HG02840 (cell line): ENCODE measurements around the gene EIF3F.
"Not testable (repeated sequence)": the region's sequence is repeated elsewhere in the genome, so short reads cannot be mapped to it uniquely, and the experiment has no call there.

Experiments used
- ATAC-seq: cut with Tn5 transposase; IDR thresholded peaks from one replicate; pipeline ENCODE4 v1.9.1; 2021; ENCODE audit warnings: mild to moderate bottlenecking, moderate library complexity, moderate number of reproducible peaks; ENCODE audit not compliant: unreplicated experiment, low FRiP score

Gene EIF3F

GRCh38 chr11:7983832-7984590 lies 3.1 kb upstream of the EIF3F start:
- no peak for ATAC-seq

- ATAC-seq, result not testable (repeated sequence)
Observed at GRCh38 chr11:7987560-7987883, 385 bp downstream of the EIF3F start.

GRCh38 chr11:7994581-7995278 lies 7.6 kb downstream of the EIF3F start:
- no peak for ATAC-seq

GRCh38 chr11:7999795-8000194 lies 12.7 kb downstream of the EIF3F start:
- no peak for ATAC-seq

- no peak for ATAC-seq
Observed at GRCh38 chr11:8000390-8000789, 13.3 kb downstream of the EIF3F start.

DNA sequence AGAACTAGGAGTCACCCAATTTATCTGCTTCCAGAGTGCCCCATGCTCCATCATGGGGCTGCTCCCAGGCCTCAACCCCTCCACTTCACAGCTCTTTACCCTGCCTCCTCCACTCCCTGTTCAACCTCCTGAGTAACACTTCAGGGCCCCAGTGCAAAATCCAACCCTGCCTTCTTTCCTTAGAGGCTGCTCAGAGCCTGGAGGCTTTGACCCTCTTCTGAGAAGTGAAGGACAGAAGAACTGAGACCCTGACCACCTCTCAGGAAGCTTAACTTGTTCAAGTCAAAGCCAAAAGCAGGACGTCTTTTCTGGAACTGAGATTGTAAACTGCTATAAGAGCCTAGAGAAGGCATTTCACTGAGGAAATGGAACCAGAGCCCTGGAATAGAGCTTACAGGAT lies 15.5 kb downstream of the EIF3F start:
- ATAC-seq, result no peak

GRCh38 chr11:8003187-8003586 lies 16.1 kb downstream of the EIF3F start:
- ATAC-seq, result no peak

DNA sequence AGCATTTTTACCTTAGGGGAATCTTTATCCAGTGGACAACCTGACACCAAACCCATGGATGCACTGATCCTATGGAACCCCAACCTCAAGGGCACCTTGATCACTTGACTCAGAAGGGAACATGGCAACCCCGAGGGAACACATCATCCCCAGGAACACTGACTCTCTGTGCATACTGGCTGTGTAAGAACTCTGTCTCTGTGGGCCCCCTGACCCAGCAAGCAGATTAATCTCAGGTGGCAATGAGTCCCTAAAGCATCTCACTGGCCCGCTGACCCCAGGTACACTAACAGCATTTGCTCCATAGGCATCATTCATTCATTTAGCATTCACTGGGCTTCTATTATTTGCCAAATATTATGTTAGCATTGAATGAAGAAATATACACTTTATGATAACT lies 16.9 kb downstream of the EIF3F start:
- ATAC-seq, result no peak

GRCh38 chr11:8005556-8005955 lies 18.4 kb downstream of the EIF3F start:
- ATAC-seq, result no peak

DNA sequence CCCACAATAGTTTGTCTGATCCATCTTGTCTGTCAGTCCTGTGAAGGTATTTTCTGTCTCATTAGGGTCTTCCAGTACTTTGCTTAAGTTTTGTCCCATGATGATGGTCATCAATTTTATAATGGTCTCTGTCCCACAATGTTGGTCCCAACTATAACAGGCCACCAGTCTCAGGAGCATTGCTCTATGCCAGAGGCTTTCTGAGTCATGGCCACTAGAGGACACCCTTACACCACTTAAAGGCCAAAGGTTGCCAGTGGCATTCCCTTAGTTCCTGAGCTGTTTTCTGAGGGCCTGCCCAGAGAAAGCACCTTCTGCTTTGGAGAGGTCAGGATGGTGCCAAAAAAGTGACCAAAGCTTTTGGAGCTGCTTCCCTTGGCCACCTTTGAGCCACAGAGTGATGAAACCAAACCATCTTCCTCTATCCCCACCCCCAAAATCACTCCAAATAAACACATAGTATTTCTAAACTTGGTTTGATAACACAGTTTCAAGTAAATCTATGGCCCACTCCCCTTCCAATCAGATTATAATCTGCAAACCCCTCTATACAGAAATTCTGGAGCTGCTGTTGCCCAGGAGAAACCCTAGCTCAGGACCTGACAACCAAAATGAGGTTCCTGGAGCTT lies 19.3 kb downstream of the EIF3F start:
- ATAC-seq, result peak; percentile 66

- no peak for ATAC-seq
Observed at GRCh38 chr11:8008212-8008611, 21.1 kb downstream of the EIF3F start.

- no peak for ATAC-seq
Observed at GRCh38 chr11:8009856-8010255, 22.7 kb downstream of the EIF3F start.

GRCh38 chr11:8011371-8011770 lies 24.2 kb downstream of the EIF3F start:
- no peak for ATAC-seq

DNA sequence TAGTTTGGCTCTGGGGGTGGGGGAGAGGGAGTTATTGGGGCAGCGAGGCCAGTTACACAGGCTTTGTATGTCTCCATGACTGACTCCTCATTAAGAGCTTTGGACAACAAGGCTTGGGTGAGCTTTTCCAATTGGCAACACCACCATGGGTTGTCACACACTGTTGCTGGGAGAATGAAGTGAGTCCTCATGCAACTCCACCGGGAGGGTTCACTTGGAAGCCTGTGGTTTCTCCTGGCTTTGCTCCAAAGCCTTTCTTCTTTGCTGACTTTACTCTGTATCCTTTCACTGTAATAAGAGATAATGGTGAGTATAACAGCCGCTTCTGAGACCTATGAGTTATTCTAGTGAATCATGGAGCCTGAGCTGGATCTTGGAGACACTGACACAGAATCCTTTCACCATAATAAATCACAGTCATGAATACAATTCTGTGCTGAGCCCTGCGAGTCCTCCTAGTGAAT lies 24.9 kb downstream of the EIF3F start:
- ATAC-seq, result no peak

DNA sequence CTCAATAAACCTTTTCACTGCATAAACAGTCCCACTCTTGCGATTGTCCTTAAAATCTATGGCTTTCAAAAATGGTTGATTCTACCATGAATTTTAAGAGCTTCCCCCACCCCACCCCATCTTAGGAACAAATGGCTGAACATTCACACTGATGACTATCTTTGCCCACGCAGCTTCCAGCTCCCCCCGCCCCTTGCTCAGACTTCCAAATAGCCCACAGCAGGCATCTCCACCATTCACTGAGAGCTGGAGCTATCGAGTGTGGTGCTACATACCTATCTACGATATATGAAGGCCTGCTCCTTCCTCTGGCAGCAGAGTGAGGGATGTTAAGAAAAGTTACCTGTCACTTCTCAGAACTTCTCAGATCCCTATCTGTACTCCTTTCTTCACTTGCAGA lies 26.7 kb downstream of the EIF3F start:
- ATAC-seq, result no peak

GRCh38 chr11:8015753-8016239 lies 28.7 kb downstream of the EIF3F start:
- no peak for ATAC-seq

GRCh38 chr11:8016440-8016839 lies 29.3 kb downstream of the EIF3F start:
- ATAC-seq, result no peak

GRCh38 chr11:8017071-8017470 lies 29.9 kb downstream of the EIF3F start:
- ATAC-seq, result no peak

DNA sequence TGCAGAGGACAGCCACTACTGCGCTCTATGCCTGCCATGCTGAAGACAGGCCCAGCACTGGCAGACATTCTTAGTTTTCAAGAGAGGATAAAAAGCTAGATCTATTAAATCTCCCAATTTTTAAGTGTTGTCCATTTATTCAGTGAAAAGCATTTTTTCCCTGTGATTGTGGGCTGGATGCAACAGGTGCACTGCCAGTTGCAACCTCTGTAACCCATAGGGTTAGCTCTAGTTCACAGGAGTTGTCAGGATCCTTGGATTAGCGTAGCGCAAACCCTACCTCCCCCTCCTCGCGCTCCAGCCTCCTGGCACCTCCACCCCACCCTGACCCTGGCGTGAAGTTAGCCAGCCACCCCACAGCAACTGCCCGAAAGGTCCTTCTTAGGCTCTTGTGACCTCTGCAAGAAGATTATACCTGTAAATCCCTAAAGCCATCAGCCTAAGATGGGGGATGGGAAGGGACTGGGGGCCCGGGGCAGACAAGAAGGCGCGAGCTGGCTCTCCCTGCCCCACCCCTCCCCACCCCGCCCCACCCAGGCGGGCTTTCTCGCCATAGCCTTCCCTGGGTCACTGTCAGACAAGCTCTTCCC lies 30.9 kb downstream of the EIF3F start:
- no peak for ATAC-seq

DNA sequence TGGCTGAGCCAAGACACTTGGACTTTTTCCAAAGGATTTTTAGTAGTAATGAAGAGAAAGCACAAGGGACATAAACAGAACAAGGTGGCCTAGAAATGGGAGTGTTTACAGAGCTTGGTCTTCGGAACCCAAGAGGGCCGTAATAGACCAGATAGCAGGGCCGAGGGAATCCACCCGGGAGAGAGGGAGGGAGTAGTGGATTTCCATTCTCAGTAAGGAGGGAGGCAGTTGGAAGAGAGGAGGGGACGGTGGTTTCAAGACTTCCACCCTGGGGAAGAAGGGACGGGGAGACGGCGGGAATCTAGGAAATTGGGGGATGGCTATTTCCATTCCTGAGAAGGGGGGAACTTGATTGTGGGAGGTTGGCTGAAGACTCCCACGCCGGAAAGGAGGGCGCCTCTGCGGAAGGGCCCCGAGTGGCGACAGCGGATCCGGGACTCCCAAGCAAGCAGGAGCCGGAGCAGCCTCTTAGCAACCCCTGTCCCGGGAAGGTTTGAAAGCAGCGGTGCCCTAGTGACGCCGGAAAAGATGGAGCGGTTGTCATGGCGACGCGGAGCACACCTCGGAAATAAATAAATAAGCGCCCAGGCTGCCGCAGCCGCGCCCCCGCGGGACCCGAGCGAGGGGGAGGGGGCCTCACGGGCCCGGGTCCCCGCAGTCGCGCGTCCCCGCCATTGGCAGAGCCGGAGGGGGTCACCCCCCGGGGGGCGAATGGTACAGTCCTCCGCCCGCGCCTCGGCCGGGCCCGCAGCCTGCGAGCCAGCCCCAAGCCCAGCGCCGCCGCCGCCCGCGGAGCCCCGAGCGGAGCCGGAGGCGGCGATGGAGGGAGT lies 31.6 kb downstream of the EIF3F start:
- ATAC-seq, result no peak
